GM12873 (cell line): ENCODE measurements around the gene IQCE.

ENCODE experiments used
- TF ChIP-seq, protein P1 (sequence below): IDR thresholded peaks from 2 replicates; pipeline ENCODE4 v1.5.1; 2012; ENCODE audit warnings: low read depth, mild to moderate bottlenecking, moderate library complexity, low read length, control low read depth; ENCODE audit not compliant: insufficient read depth; ENCODE audit errors: missing control alignments

The IQCE gene

DNA sequence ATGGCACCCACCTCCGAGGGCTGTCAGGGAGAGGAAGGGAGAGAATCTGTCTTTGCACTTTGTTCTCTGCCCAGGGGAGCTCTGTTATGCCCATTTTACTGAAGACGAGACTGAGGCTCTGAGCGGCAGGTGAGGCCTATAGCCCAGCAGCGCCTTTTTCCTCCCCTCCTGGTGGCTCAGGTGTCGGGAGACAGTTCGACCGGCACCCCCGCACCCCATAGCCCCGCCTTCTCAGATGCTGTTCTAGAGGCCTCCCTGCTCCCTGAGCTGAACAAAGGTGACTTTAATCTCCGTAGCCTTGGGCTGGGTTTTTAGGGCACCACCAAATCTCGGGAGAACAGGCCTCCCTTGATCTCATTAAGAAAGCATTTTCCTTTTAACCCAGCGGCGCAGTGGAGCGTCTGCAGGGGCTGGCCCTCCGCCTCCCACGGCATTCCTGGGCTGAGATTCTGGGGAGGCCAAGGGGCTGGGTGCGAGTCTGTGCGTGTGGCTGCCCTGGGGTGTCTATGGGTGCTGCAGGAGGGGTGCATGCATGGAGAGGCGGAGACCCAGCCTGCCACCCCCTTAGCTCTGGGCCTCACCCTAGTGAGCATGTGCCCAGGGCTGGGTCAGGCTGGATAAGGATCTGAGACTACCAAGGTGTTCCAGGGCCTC is 35.9 kb upstream of the IQCE start:
- TF ChIP-seq, protein P1, sequence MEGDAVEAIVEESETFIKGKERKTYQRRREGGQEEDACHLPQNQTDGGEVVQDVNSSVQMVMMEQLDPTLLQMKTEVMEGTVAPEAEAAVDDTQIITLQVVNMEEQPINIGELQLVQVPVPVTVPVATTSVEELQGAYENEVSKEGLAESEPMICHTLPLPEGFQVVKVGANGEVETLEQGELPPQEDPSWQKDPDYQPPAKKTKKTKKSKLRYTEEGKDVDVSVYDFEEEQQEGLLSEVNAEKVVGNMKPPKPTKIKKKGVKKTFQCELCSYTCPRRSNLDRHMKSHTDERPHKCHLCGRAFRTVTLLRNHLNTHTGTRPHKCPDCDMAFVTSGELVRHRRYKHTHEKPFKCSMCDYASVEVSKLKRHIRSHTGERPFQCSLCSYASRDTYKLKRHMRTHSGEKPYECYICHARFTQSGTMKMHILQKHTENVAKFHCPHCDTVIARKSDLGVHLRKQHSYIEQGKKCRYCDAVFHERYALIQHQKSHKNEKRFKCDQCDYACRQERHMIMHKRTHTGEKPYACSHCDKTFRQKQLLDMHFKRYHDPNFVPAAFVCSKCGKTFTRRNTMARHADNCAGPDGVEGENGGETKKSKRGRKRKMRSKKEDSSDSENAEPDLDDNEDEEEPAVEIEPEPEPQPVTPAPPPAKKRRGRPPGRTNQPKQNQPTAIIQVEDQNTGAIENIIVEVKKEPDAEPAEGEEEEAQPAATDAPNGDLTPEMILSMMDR = no peak

DNA sequence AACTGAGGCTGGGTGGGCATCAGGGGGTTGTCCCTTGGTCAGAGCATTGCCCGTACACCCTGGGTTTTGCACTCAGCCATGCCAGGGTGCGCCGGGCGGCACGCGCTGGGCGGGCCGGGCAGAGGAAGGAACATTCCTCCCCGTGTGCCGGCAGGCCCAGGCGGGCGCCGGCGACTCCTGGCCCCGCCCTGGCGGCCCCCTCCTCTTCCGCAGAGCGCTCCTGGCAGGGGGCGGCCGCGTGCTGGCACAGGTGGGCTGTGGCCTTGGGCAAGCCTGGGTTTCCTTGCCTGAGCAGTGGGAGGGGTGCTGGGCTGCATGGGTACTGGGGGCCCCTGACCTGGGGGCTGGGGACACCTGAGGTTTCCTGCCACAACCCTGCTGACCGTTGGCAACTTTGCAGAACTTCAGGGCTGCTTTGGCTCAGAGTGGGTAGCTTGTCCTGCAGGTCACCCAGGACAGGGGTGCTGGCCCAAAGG is 35.3 kb upstream of the IQCE start:
- TF ChIP-seq, protein P1 = no peak

DNA sequence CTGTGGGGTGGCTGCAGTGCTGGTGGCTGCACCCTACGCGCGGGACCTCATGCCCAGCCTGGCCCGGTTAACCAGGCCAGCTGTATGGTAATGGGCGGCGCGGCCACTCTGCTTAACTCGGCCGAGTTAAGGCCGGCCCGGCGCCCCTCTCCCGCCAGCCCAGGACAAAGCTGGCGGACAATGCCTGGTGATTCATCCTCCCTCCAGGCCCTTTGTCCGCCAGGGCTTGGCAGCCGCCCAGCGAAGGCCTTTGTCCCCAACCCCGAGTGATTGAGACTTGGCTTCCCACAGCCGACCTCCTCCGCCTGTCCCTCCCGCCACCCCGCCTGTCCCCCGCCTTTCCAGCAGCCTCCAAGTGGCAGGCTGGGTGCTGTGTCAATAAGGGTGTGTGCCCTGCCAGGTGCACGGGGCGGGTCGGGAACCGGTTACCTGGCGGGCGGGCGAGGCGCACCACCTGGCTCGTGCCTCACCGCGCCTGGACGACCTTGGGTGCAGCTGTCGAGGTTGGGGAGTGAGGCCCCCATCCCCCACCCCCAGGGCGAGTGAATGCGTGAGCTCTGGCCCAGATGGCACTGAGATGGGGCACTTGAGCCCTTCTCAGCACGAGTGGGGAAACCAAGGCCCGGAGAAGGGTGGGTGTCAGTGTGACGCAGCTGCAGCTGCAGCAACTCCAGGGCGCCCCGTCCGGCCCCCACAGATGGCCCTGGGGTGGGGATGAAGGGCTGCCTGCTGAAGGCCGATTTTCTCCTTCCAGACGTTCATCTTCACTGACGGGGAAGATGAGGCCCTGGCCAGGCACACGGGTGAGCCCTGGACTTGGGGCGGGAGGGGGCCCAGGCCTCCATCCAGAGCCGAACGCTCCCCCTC is 34.6 kb upstream of the IQCE start:
- TF ChIP-seq, protein P1 = no peak

DNA sequence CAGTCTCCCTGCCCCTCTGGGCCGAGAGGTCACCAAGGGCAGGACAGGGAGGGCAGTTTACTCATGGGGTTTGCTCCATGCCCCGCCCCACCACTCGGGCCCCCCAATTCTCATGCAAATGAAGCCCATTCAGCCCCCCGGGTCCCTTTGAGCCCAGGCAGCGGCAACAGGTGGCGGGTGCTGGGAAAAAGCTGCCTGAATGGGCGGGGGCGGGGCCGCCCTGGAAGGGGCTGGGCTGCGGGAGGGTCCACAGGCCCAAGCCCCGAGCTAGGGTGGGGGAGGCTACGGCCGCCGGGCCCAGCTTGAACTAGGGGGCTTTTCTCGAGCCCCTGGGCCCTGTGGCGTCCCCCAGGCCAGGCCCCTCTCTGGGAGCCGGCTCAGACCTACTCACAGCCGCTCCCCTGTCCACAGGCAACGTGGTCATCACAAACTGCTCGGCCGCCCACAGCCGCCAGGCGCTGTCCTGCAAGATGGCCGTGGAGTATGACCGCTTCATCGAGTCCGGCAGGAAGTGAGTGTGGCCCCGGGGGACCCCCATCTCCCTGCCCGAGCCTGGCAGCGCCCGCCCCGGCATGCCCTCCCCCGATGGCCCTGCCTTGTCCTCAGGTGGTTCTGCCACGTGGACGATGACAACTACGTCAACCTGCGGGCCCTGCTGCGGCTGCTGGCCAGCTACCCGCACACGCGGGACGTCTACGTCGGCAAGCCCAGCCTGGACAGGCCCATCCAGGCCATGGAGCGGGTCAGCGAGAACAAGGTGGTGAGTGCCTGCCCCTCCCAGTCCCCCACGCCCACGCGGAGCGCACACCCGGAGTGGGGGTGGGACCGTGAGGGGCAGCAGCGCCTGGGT is 33.7 kb upstream of the IQCE start:
- TF ChIP-seq, protein P1 = no peak

DNA sequence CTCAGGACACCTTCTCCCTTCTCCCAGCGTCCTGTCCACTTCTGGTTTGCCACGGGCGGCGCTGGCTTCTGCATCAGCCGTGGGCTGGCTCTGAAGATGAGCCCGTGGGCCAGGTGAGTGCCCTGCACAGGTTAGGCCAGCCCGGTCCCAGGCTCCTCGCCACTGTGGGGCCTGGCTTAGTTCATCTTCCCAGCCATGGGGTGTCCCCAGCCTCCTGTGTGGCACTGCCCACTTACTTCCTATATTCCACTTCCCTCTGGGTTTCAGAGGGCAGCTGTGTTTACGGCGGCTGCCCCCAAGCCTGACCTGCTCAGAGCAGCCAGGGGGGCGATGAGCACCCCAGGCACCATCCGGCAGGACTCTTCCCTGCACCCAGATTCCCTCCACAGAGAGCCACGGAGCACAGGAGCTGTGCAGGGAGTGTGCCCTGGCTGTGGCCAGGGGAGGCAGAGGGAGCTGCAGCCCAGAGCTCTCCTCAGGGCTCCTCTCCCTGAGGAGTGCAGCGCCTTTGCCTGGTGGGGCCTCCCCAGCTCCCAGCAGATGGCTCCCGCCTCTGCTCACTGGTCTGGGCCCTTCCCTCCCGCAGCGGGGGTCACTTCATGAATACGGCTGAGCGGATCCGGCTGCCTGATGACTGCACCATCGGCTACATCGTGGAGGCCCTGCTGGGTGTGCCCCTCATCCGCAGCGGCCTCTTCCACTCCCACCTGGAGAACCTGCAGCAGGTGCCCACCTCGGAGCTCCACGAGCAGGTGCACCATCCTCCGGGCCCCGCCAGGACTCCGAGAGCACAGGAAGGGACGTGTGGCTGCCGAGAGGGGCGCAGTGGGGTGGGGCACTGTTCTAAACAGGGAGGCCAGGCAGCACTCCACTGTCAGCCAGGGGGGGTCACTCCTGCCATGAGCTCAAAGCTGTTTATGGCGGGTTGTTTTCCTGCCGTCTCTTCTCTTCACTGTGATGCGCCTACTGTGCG is 32.8 kb upstream of the IQCE start:
- TF ChIP-seq, protein P1 = no peak

DNA sequence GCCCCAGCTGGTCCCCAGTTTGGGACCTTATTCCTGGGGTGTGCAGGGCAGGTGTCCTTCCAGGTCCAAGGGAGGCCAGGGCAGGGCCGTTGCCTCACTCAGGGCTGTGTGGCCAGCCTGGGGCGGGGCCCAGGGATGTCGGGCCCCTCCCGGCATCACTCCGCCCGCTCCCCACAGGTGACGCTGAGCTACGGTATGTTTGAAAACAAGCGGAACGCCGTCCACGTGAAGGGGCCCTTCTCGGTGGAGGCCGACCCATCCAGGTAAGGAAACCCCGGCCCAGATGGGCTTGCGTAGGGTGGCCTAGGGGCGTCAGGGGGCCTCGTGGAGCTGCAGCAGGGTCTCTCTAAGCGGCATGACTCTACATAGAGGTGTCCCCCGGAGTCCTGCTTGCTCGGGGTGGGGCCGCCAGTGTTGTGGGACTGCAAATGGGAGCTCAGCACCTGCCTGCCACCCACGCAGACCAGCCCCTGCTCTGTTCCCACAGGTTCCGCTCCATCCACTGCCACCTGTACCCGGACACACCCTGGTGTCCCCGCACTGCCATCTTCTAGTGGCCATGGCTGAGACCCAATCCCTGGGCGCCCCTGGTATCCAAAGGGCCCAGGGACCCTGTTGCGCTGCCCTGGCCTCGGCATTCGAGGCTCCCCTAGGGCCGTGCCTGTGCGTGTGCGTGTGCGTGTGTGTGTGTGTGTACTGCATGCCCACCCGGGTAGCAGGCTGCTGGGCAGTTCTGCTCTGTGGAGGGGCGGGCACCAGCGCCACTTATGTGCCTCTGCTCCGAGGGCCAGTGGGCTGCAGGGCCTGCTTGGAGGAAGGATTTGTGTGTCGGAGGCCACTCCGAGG is 31.9 kb upstream of the IQCE start:
- TF ChIP-seq, protein P1 = no peak
